Measurements from ENCODE around the gene PPP6R2.

PPP6R2 gene, protein sequence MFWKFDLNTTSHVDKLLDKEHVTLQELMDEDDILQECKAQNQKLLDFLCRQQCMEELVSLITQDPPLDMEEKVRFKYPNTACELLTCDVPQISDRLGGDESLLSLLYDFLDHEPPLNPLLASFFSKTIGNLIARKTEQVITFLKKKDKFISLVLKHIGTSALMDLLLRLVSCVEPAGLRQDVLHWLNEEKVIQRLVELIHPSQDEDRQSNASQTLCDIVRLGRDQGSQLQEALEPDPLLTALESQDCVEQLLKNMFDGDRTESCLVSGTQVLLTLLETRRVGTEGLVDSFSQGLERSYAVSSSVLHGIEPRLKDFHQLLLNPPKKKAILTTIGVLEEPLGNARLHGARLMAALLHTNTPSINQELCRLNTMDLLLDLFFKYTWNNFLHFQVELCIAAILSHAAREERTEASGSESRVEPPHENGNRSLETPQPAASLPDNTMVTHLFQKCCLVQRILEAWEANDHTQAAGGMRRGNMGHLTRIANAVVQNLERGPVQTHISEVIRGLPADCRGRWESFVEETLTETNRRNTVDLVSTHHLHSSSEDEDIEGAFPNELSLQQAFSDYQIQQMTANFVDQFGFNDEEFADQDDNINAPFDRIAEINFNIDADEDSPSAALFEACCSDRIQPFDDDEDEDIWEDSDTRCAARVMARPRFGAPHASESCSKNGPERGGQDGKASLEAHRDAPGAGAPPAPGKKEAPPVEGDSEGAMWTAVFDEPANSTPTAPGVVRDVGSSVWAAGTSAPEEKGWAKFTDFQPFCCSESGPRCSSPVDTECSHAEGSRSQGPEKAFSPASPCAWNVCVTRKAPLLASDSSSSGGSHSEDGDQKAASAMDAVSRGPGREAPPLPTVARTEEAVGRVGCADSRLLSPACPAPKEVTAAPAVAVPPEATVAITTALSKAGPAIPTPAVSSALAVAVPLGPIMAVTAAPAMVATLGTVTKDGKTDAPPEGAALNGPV

DNA sequence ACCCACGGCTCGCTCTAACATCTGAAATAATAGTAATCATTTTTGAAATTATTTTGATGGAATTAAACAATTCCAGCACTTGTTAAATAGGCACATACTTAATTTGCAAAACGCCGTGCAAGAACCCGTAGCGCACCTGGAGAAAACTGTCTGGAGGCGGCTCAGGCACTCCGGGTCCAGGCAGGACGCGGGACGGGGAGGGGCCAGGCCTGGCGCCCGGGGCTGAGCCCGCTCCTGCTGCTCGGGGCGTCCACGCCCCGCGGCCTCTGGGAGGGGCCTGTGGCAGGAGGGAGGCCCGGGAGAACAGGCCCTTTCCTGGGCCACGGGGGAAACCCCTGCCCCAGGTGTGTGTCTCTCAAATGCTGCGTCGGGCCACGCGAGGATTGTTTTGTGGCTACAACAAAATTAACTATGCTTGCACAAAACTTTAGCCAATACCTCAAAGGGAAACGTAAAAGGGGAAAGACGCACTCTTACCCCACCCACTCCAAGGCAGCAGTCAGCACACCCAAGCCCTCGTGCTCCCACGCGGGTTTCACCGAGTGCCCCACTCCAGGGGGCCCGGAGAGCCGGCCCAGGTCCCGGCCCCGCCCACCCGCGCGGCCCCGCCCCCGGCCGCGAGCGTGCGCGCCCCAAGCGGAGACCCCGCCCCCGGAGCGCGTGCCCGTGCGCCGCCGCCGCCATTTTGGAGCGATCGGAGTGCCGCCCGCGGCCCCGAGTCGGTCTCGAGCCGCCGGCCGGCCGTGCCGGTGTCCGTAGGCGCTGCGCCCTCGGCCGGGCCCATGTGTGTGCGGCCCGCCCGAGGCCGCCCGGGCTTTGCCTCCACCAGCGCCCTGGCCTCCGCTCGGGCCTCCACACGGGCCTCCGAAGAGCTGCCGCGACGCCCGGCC is at the start of gene PPP6R2:
Gene PPP6R2 (plus strand): TSS at position 677 of the 890 bp plus-strand sequence. CDS start 50,582 bp downstream, outside the sequence.
- DNase-seq (ENCODE audit: low spot score), result peak; percentile 89

DNA sequence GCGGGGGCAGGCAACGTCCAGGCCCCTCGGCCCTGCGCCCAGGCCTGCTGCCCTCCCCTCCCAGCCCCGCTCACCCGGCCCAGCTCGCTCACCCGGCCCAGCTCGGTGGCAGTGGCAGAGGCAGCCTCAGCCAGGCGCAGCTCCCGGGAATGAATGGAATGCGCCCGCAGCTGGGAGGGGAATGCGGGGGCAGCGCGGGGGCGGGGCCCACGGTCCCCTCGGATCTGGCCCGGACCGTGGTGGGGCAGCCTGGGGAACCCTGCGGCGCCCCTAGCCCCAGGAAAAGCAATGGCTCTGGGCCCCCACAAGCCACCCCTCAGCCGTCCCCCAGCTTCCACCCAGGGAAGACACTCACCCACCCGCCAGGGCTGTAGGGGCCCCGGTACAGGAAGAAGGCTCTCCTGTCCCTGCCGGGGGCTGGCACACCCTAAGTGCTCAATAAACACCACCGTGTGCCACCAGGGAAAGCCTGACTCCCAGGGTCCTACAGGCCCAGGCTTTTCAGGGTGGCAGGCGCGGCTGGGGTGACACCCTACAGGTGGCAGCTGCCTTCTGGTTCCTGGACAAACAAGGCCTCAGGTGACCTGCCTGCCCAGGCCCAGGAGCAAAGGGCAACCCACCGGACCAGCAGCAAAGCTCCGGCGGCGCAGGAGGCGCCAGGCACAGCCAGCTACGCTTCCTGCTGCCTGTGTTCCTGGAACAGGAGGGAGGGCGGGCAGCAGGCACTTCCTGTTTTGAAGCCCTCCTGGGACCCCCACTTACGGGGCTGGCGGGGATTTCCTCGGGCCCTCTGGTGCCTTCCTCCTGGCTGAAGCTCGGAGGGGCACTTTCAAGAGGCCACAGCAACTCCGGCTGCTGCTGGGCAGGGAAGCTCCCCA is 49.4 kb upstream of the PPP6R2 start:
- DNase-seq (ENCODE audit: low spot score), result peak; percentile 66

DNA sequence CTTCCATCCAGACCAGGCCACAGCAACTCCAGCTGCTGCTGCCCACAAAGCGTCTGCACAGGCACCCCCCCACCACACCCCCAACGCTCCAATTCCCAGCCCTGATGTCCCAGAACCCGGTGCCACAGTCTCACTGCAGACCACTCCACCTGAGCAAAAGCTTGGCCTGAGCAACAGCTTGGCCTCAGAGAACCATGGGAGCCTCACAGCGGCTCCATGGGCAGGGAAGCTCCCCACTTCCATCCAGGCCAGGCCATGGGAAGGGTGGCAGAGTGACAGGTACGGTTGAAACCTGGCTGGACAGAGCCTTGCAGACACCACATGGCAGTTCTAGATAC is 48.8 kb upstream of the PPP6R2 start:
- no peak for DNase-seq (ENCODE audit: low spot score)

DNA sequence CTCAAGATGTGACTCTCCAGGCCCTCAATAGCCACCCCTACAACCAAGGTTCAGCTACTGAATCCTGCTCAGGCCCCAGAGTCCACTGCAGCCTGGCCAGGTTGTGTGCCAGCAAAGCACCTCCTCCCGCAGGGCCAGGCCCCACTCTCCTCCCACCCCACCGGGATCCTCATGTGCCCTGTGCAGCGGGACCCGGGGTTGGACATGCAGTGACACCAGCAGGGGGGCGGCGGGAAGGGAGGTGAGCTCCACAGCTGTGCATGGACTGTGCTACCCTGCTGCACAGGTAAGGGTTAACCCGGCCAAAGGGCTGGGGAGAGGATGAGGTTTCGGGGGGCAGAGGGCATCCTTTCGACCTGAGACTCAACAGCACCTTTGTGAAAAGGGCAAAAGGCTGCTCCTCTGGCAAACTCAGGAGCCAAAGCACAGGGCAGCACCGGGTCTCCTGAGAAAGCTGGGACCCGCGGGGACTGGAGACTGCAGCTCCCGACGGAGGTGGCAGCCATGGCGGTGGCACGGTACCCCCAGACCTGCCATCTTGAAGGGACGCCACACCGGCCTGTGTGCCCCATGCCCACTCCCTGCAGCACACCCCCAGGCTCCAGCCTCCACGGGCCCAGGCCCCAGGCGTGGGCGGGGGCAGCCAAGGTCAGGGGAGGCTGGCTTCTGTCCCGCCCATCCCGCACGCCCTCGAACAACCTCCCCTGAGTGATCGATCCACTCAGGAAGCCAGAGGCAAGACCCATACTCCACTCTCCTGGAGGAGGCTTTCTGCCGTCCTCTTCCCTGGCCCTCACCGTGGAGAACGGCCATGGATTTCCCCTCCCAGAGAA is 46.3 kb upstream of the PPP6R2 start:
- no peak for DNase-seq (ENCODE audit: low spot score)

DNA sequence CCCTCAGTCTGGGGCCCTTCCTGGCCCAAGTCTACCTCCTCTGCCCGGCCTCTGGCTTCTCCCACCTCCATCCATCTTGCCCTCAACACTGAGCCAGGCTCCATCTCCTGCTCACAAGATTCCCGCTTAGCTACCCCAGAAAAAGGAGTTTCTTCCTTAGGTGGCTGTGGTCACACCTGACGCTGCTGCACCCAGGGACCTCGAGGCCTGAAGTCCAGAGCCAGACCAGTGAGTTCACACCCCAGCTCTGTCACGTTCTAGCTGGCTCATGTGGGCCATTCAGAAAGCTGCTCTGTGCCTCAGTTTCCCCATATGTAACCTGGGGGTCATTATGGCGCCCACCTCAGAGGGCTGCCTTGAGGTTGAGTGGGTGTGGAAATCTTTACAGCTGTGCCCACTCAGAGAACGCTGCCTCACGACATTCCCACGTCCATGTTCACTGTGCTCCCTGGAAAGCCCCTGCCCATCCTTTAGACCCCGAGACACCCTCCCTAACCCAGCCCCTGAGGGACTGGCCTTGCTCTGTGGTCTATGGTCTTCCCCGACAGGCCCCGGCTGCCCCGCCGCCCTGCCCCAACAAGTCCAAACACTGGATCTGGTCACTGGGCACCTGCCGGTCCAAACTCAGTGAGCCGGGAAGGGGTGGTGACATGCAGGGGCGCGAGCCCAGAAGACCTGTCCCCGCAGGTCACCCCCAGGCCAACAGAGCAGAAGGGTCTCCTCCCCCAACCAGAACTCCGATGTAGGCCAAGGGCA is 45.4 kb upstream of the PPP6R2 start:
- no peak for DNase-seq (ENCODE audit: low spot score)

DNA sequence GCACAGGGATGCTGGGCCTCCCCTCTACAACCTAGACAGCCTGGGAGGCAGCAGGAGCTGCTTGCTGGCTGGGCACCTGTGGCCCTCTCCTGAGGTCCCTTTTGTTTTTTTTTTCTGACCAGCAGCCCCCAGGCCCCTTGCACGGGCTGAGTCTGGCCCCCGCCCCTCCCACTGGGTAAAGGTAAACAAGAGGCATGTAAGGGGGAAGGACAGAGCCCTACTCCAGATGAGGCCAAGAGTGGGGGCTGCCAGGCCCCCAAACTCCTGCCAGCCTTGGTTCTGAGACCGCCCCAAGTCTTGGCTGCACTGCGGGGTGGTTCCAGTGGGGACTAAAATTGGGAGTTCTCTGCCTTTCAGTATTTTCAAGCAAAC is 44.9 kb upstream of the PPP6R2 start:
- DNase-seq (ENCODE audit: low spot score), result no peak

DNA sequence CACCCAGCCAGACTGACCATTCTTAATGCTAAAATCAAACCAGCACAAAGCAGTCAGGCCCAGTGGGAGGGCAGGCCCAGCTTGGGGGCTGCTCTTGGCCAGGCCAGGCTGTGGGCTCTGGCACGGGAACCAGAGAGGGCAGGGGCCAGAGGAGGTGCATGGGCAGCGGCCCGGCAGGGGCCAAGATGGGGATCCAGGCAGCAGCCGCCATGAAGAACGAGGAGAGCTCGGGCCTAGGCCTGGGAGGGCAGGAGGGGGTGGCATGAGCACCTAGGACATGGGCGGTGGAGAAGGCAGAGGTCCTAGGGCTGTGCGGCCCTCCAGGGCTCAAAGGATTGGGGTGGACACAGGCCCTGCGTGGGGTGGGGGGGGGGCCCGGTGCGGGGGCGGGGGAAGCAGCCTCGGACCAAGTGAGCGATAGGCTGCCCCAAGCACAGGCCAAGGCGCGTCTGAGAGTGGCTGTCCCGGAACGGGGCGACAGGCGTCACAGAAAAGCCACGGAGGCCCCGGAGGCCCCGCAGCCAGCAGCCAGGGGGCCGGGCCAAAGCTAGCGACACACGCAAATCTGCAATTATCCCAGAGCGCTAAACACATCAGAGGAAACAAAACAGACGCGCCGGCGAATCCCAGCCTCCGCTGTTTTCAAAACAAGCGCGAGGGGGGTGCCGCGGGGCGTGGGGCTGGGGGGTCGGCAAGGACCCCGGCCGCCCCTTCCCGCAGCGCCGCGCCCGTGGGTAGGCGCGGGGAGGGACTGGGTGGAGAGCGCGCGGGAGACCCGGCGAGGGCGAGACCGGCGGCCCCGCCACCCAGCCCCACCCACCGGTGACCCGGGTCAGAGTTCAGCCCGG is 44.0 kb upstream of the PPP6R2 start:
- DNase-seq (ENCODE audit: low spot score), result peak; percentile 53

DNA sequence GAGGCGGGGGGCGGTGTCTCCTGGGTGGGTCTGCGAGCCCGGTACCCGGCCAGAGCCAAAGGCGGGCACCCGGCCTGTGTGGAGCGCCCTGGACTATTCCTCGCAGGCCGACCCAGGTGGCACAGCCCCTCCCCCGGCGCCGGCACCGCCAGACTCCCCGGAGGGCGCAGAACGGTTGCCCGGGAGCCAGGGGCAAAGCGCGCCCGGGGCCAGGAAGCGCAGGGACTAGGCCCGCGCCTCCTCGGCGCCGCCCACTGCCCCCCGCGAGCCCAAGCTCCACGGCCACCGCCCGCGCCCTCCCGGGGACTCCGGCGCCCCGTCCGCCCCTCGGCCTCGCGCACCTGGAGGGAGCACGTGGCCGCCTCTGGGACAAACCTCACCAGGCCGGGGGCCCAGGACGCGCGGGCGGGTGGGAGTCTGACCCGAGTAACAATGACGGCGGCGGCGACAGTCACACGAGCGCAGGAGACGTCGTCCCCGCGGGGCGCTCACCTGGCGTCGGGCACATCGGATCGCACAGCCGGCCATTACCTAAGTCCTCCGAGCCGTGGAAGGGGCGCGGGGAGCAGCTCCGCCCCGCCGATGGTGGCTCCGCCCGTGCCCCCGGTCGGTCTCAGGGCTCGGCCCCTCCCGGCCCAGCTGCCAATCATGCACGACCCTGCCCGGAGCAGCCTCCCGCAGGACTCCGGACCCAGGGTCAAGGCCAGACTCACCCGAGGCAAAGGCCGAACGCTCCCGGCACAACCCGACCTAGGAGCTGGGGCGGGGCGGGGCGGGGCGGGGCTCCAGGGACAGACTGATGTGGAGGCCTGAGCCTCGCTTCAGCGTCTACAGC is 43.1 kb upstream of the PPP6R2 start:
- DNase-seq (ENCODE audit: low spot score), result peak; percentile 22

DNA sequence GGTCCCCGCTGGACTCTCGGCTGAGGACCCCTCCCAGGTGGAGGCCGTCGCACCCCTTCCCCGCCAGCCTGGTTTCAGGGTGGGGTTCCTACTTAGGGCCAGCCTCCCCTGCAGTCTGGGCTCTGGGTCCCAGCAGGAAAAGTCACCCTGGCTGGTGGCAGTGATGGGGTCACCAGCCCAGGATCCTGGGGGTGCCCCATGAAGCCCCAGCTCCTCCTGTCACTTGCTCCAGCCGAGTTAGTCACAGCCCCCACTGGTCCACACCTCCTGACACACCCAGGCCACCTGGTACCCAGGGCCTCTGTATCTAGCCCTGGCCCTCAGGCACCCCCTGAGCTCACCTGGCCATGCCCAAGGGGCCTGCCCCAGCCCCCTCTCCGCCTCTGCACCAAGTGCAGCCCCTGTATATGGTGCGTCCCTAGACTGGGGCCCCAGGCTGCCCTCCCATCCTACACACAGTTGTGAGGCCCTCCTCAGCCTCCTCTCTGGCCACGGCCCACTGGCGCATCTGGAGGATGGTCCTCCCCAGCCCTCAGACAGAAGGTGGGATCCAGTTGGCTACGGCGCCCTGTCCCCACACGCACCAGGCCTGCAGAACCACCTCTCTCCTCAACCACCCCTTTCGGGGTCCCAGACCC is 42.4 kb upstream of the PPP6R2 start:
- DNase-seq (ENCODE audit: low spot score), result no peak

DNA sequence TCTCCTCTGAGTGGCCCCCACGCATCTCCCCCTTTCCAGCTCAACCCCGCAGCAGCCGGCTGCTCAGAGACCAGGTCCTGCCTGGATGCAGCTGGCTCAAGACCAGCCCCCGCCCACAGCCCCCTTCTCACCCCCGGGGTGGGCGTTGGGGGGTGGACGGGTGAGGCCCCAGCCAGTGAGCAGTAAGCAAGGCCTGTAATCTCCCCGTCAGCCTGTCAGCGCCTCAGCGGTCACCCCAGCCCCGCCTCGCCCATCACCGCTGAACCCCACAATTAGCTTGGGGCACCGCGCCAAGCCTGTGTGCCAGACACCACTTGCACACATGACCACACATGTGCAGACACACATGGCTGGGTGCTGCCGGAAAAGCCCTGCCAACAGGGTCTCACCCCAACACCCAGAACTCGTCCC is 41.5 kb upstream of the PPP6R2 start:
- peak; percentile 54 for DNase-seq (ENCODE audit: low spot score)

DNA sequence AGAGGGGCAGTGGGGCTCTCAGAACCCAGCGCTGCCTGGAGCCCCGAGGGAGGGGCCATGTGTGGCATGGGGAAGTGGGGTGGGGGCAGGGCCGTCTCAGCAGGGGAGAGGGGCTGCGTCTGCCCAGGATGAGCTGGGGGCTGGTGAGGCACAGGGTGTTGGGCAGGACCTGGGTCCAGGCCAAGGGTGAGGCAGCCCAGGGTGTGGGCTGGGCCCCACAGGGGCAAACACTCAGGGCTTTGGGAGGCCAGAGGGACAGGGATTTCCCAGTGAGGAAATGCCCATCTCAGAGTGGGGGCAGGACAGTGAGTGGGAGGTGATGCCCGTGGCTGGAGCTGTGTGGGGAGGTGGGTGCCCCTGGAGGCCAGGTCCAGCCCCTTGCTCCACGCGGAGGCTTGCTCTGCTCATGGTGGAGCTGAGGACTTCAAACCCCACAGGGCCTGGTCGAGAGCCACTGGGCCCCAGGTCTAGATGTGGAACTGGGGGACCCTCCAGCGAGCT is 41.0 kb upstream of the PPP6R2 start:
- DNase-seq (ENCODE audit: low spot score), result no peak

DNA sequence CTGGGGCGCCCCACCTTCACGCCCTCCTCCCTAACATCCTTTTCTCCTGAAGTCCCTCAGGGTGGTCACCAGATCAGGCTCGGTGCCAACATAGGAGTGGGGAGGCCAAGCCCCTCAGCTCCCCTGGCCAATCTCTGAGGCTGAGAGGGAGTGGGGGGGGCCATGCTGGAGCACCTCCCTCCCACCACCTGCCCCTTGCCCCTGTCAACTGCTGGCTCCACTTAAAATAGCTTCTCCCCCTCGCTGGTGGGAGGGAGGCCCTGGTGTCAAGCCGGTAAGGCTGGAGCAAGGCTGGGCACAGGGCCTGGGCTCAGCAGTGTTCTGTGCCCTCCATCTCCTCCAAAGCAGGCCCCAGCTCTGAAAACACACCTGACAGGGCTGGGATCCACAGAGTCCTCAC is 40.6 kb upstream of the PPP6R2 start:
- peak; percentile 19 for DNase-seq (ENCODE audit: low spot score)

DNA sequence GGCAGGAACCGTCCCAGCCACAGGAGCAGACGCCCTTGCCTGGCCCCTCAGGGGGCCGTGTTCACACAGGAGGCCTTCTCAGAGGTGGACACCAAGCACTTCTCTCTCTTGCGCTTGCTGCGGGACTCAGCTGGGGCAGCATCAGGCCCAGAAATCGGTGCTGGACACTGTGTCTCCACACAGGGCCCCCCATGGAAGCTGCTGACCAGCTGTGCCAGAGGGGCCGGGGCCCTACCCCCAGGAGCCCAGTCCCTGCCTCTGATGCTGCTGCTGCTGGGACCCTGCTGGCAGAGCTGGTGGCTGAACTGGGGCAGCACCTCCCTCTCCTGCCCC is 39.6 kb upstream of the PPP6R2 start:
- no peak for DNase-seq (ENCODE audit: low spot score)

DNA sequence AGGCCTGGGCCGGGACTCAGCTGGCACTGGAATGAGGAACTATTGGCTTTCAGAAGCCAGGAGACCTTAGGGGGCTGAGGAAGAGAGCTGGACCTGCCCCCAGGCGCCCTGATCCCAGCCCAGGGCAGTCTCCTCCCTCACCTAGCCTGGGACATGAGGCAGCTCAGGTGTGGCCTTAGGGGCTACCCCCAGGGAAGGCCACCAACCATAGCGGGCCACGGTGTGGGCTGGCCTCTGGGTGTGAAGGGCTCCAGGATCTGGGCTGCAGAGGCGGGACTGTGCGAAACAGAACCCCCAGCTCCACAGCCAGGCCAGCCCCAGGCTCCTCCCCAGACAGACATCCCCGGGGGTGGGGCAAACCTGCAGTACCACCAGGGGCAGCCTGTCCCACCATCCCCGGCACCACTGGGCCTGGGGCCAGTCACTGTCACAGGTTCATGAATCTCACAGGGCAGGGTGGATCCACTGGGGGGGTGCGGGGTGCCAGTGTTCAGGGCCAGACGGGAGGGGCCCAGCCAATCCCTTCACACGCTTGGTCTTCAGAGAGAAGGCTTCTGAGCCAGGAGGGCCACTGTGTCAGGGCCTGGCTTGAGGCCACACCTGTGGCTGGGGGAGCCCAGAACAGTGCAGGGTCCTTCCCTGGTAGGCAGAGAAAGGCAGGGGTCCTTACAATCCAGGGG is 39.1 kb upstream of the PPP6R2 start:
- DNase-seq (ENCODE audit: low spot score), result peak; percentile 54

DNA sequence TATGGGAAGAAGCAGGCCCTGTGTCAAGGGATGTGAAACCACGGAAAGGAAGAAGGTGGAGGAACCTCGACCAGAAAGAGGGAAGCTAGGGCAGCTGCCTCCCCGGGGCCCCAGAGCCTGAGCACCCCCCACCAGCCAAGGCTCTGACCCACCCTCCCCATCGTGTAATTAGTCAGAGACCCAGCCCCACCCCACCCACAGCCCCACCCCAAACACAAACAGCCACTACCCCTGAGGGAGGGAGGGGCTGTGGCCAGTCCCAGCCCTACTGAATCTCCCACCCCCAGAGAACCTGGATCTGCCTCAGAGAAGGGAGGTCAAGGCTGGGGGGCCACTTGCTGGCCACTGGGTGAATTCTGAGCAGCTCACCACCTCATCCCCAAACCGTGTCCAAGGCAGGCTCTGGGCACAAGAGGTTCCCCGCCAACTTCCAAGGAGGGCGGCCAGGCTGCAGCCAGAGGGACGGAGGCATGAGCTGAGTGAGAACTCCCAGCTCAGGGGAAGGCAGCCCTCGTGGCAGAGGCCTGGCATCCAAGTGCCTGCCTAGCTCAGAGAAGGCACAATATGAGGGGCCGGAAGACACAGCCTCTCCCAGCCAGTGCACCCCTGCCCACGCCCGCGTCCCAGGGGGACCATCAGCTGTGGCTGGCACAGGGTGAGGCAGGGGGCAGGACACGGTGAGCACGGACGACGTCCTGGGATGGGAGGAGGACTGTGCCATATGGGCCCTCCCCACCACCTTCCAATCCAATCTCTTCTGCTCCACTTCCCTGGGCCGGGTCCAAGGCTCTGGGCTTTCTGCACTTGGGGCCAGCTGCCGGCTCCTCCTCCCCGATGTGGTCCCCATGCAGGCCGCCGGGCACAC is 38.4 kb upstream of the PPP6R2 start:
- peak; percentile 51 for DNase-seq (ENCODE audit: low spot score)

Measured in germinal center (tissue), 1 donor.